ENCODE results near the gene RAB17.
"Not testable (repeated sequence)": the region's sequence is repeated elsewhere in the genome, so short reads cannot be mapped to it uniquely, and the experiment has no call there.

The RAB17 gene

GRCh38 chr2:237623428-237624403, 33.2 kb upstream of the RAB17 start:
- no peak for DNase-seq

- no peak for DNase-seq
Observed at GRCh38 chr2:237618449-237618848, 27.9 kb upstream of the RAB17 start.

DNA sequence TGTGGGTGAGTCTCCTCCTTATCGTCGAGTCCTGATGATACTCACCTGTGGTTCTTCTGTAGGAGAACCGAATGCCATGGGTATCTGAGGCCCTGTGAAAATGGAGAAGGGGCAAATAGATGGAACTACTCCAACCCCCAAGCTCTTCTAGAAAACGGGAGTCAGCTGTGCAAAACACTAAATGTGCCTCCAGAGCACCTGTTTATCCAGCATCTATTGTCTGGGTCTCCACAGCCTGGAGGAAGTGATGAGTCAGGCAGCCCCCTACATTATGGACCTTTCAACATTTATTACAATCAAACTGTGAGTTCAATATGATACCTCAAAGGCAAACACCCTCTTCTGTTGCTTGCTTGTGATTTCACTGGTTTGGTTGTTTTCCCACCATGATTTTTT, 27.1 kb upstream of the RAB17 start:
- no peak for DNase-seq

GRCh38 chr2:237616734-237617586, 26.4 kb upstream of the RAB17 start:
- peak; percentile 43 for DNase-seq

DNA sequence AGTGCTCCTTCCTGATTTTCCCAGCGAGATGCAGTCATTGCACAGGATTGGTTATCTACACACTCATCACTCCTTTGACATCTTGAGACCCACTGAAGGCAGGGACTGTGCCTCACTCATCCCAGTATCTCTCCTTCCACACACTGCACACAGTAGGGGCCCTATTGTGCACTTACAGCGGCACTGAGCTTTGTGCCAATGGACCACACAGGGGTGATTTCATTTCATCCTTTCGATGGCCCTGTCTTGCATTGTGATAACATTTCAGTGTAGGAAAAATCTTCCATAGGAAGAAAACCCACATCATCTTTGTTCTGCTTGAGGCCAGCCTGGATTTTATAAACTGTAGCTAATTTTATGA, 25.8 kb upstream of the RAB17 start:
- DNase-seq: no peak

DNA sequence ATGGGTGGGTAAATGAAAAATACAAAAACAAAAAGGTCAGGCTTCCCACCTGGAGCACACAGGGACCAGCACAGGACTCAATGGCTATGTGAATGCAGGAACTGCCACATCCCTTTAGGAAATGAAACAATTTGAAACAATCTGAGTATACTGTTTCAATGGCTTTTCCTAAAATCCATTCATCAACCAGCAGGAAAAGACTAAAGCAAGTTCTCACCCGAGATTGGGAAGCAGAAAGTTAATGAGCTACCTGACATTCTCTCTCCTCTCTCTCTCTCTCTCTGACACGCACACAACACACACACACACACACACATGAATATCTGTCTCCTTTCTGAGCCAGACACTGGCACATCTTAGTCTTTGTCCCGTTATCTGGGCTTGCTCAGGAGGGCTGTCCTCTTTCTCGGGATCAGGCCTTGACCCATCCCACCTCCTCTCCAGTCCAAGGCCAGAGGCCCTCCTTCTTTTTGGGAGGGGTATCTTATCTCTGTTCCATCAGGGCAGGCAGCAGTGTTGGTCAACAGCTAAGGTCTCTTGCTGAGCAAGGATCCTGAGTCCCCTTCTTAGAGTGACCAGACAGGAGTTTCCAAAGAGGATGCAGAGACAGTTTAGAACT, 25.2 kb upstream of the RAB17 start:
- DNase-seq: no peak

GRCh38 chr2:237614151-237614720, 23.7 kb upstream of the RAB17 start:
- DNase-seq: no peak

DNA sequence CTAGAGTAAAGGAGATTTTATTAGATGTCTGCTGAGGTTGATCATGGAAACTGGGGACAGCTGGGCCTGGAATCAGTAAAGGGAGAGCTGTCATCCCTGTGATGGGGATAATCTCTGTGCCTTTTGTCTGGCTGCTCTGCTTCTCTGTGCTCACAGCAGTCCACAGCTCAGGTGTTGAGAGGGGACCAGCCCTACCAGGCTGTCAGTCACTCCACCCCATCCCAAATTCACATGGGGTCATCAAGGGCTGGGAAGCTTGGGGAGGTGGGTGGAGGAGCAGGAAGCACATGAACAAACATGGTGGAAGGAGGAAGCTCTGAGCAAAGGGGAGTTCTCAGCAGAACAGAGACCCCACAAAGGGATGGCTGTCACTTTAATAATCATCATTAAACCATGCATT, 23.1 kb upstream of the RAB17 start:
- DNase-seq: no peak

DNA sequence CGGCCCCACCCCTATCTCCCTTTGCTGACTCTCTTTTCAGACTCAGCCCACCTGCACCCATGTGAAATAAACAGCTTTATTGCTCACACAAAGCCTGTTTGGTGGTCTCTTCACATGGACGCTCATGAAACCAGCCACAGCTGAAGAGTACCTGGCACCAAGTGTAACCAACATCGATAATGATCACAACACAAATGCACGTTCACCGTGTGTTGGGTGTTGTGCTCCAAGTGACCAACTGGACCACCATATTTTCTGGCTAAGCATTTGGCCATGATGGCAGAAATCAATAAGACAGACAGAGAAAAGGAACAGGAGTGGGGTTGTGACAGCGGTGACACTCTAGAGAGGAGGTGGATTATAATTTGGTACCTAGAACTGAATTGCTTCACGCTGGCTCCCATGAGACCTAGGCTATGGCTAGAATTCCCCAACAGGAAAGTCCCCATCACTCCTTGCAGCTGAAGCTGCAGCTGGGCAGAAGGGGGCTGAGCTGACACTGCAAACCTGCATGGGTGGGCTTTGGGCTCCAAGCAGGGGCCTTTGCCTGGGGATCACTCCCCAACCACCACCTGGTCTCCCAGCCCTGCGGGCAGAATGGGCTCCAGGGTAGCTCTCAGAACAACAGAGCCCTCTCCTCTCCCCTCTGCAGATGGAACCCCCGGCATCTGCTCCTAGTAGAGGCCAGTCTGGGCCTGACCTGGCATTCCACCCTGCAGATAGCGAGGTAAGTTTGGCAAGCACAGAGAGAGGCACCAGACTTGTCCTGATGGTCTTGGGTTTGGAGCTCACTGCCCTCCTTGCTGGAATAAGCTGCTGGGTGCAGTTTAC, 22.2 kb upstream of the RAB17 start:
- no peak for DNase-seq

DNA sequence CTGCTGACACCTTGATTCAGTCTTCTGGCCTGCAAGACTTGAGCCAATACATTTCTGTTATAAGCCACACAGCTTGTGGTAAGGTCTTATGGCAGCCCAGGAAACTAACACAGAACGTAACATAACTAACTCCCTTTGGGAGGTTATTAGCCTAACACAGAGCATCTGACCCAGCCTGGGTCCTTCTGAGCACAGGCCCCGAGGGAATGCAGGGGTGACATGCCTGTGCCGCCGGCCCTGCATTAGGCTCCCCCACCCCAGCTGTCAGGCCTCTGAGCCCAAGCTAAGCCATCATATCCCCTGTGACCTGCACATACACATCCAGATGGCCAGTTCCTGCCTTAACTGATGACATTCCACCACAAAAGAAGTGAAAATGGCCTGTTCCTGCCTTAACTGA, 16.0 kb upstream of the RAB17 start:
- DNase-seq: not testable (repeated sequence)

DNA sequence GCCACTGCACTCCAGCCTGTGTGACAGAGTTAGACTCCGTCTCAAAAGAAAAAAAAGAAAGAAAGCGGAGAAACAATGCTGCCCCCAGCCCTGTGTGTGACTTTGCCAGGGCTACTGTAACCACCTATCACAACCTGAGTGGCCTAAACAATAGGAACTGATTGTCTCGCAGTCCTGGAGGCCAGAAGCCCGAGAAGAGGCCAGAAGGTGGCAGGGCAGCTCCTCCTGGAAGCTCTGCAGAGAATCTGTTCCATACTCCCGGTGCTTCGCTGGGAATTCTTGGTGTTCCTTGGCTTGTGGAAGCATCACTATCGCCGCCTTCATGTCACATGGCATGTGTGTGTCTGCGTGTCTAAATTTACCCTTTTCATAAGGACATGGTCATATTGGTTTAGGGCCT, 14.4 kb upstream of the RAB17 start:
- no peak for DNase-seq

DNA sequence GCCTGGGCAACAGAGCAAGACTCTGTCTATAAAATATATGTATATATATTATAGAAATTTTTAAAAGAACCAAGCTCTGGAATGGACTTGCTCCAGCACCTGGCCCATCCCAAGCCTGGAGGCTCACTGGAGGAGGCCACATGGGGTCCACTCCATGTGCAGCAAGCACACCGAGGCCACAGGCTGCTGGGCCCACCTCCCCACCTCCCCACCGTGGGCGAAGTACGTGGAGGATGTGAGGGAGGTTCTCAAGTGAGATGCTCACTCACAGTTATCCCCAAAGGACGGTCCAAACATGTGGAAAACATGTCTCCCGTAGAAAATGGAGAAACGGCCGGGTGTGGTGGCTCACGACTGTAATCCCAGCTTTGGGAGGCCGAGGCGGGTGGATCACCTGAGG, 13.9 kb upstream of the RAB17 start:
- no peak for DNase-seq

DNA sequence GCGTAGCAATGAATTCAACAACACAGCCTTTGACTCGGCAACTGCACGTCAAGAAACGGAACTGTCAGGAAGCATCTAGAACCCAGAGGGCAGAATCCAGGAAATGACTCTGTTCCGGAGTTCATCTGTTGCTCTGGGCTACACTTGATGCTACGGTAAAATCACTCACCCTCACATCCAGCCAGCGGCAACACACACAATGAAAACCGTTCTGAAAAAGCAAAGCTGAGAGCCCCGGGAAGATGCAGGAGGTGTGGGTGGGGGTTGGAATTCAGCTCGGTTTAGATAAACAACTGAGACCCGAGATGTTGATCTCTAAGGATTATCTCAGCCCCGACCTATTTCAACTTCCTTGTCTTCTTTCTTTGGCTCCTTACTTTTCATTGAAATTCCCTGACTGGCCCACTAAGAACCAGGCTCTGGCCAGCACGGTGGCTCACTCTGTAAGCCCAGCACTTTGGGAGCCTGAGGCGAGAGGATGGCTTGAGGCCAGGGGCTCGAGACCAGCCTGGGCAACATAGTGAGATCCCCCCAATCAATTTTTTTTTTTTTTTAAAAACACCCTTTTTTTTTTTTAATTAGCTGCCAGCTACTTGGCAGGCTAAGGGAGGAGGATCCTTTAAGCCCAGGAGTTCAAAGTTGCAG, 13.3 kb upstream of the RAB17 start:
- DNase-seq: no peak

DNA sequence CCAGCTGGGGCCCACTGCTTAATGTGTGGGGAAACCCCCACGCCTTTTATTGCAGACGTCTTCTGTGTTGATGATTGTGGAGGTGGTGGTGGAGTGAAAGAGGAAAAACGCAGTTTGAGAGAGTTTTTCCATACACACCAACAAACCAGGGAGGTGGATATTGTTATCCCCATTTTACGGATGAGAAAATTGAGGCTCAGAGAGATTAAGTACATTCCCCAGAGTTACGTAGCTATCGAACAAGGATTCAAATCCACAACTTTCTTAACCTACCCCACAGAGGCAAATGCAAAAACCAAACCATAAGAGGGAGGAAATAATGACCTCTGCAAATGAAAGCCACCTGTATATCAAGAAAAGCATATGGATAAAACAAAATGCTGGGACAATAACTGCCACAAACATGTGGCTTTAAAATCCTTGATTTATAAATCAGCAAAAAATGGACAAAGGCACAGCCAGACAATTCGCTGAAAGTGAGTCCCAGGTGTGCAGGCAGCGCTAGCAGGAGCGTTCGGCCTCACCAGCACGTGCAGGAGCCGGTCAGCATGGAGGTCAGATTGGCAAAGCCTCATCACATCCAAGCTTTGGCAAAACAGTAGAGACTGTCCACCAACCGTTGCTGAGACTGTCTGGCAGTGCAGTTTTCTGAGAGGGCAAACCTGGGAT, 12.6 kb upstream of the RAB17 start:
- DNase-seq: no peak

DNA sequence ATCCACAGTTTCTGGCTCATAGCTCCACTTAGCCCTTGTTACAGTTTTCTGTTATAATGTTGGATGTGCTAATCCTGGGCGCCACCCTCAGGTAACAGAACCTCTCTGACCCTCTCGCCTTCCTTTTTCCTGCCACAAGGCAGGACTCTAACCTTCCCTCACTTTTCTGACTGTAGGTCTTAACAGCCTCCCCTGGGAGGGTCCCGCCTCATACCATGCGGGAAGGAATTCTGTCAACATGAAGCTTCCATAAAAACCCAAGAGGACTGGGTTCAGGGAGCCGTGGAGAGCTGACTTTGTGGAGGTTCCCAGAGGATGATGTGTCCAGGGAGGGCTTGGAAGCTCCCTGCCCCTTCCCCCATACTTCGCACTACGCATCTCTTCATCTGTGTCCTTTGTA, 11.9 kb upstream of the RAB17 start:
- no peak for DNase-seq

- DNase-seq: no peak
Observed at GRCh38 chr2:237601453-237602116, 11.1 kb upstream of the RAB17 start.

- no peak for DNase-seq
Observed at GRCh38 chr2:237600205-237600846, 9.8 kb upstream of the RAB17 start.

DNA sequence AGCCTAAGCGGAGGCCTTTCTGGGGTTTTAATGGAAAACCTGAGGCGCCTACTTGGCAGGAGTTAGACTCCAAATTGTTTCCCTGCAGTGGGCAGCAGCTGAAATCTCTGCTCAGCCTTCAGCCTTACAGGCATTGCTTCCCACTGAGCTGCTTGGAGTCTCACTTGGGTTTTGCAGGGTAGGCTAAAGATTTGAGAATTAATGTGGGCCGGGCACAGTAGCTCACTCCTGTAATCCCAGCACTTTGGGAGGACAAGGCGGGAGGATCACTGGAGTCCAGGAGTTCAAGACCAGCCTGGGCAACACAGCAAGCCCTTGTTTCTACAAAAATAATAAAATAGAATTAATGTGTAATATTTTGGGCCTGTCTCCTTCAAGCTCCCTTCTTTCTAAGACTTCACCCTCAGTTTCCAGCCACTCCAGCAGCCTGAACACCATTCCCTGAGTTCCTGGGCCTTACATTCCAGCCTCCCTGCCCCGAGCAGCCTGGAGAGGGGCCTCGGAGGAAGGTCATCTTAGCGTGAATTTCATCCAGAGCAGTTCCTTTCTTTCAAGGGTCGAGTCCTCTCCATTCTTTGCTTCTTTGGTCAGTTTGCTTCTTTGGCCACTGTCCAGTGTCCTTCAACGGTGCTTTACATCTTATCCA, 9.1 kb upstream of the RAB17 start:
- no peak for DNase-seq

GRCh38 chr2:237598468-237599208, 8.1 kb upstream of the RAB17 start:
- DNase-seq: no peak
